ENCODE results near the gene IAH1.

Gene IAH1

DNA sequence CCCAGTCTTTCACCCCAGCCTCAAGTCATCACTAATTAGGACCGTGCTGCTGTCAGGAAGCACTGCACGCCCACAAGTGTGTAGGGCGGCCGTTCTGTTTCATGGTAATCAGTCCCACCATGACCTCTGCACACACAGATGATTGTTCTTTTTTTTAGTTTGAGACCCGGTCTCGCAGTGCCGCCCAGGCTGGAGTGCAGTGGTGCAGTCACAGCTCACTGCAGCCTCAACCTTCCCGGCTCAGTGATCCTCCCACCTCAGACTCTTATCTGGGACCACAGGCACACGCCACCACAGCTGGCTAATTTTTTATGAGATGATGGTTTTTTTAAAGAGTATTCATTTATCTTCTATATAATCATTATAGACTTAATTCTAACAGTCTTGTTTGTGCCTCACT, 1.8 kb upstream of the IAH1 start:
- H3K4me3 ChIP-seq (replicated peaks in 1 of 2; ENCODE audit: low read depth in 2 of 2, low read length in 2 of 2), result no peak overlapping the region
- no peak for TF ChIP-seq CTCF (IDR thresholded peaks at IDR 0.05; ENCODE audit: low read depth, low read length)
- DNase-seq (ENCODE audit: low read depth in 2 of 2), result no peak

DNA sequence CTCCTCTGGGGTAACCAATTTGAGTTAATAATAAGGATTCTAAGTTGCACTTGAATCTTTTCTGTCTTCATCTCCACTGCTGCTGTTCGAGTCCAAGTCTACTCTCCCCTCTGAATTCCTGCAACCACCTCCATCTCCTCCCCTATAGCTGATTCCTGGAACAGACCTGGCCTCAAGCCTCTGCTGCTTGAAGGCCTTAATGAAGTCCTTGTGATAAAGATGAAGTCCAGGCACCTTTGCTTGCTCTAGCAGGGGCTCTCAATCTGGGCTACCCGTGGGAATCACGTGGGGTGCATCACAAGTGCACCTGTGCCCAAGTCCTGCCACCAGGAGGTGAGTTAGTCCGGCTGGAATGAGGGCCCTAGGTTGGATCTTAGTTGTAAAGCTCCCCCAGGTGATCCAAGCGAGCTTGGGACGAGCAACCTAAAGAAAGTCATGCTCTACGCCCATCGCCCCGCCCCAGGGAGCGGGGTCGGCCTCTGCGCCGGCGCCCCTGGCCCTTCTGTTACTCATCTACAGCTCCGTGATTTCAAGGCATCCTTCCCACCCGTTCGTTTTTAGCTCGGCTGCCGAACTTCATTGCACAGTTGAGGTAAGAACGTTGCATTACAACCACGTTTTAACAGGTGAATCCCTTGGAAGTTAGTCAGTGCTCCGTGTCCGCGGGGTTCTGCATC, 905 bp upstream of the IAH1 start:
- DNase-seq (ENCODE audit: low read depth in 2 of 2), result no peak
- peak; percentile 3 for TF ChIP-seq CTCF (IDR thresholded peaks at IDR 0.05; ENCODE audit: low read depth, low read length)
- peak overlapping the region; percentile 68 to 78 for H3K4me3 ChIP-seq (replicated peaks in 1 of 2; ENCODE audit: low read depth in 2 of 2, low read length in 2 of 2)

DNA sequence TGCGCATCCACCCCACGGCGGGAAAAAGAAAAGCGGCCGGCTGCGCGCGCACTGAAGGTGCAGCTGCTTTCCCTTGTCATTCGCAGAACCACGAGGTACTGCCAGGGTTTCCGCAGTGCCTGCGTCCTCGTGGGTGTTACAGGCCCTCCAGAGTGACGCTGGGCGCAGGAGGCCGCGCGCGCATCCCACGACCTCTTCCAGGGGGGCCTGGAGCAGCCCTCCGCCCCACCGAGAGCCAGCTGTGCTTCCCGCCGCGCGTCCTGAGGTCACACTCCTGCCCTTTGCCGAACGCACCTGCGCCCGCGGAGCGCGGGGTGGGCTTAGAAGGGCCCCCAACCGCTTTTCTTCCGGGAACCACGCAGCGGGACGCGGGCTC, 378 bp upstream of the IAH1 start:
- H3K4me3 ChIP-seq (replicated peaks in 1 of 2; ENCODE audit: low read depth in 2 of 2, low read length in 2 of 2), result peak overlapping the region; percentile 68 to 78
- DNase-seq (ENCODE audit: low read depth in 2 of 2), result peak; percentile 18 to 41
- TF ChIP-seq CTCF (IDR thresholded peaks at IDR 0.05; ENCODE audit: low read depth, low read length), result no peak

GRCh38 chr2:9477914-9478313, 3.6 kb downstream of the IAH1 start:
- no peak for DNase-seq (ENCODE audit: low read depth in 2 of 2)
- TF ChIP-seq CTCF (IDR thresholded peaks at IDR 0.05; ENCODE audit: low read depth, low read length), result no peak
- no peak overlapping the region for H3K4me3 ChIP-seq (replicated peaks in 1 of 2; ENCODE audit: low read depth in 2 of 2, low read length in 2 of 2)

DNA sequence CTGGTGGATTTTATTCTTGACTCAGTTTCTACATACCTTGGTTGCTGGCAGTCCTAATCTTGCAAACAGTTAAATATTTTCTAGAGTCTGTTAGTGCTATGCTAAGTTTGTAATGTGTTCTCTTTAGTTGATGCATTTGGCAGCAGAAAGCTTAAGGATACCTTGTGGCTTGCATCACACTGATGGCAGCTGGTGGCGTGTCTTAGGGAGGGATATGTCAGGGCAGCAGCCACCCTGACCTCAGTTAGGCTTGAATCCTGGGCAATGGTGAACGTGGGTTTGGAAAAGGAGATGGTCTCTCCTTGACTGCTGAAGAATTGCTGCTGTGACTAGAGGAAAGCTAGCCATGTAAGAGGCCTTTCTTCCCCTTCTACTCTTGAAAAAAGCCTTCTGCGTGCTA, 4.2 kb downstream of the IAH1 start:
- no peak for TF ChIP-seq CTCF (IDR thresholded peaks at IDR 0.05; ENCODE audit: low read depth, low read length)
- DNase-seq (ENCODE audit: low read depth in 2 of 2), result no peak
- no peak overlapping the region for H3K4me3 ChIP-seq (replicated peaks in 1 of 2; ENCODE audit: low read depth in 2 of 2, low read length in 2 of 2)

DNA sequence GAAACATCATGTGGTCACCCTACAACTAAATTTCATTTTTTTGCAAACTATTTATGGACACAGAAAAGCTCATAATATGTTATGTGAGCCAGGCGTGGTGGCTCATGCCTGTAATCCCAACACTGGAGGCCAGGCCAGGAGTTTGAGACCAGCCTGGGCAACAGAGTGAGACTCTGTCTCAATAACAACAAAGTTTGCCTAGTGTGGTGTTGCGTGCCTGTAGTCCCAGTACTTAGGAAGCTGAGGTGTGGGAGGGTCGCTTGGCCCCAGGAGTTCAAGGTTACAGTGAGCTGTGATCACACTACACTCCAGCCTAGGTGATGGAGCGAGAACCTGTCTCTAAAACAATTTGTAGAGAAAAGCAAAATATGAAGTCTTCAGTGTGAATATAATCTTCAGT, 5.8 kb downstream of the IAH1 start:
- TF ChIP-seq CTCF (IDR thresholded peaks at IDR 0.05; ENCODE audit: low read depth, low read length), result no peak
- H3K4me3 ChIP-seq (replicated peaks in 1 of 2; ENCODE audit: low read depth in 2 of 2, low read length in 2 of 2), result no peak overlapping the region
- no peak for DNase-seq (ENCODE audit: low read depth in 2 of 2)

GRCh38 chr2:9483107-9483506, 8.8 kb downstream of the IAH1 start:
- no peak overlapping the region for H3K4me3 ChIP-seq (replicated peaks in 1 of 2; ENCODE audit: low read depth in 2 of 2, low read length in 2 of 2)
- DNase-seq (ENCODE audit: low read depth in 2 of 2), result no peak
- TF ChIP-seq CTCF (IDR thresholded peaks at IDR 0.05; ENCODE audit: low read depth, low read length), result no peak

Measured in cardiac fibroblast (primary cell).